Tibial nerve (tissue), 4 donors: ENCODE data around the gene ZFYVE28. TPM values are rescaled to one million over a fixed set of nuclear protein-coding genes. Genes with fewer than 3 reads are reported as not detected.

Experiments used
- DNase-seq, 2 donors: peaks; one replicate each; pipeline ENCODE4 v3.0.0-alpha.2; 2019; ENCODE audit warnings: low spot score in 2 of 2
- H3K27ac ChIP-seq, 4 donors: fragments of 200-600 bp; sonication (generic) in 3 of 4; one replicate each; pipeline ENCODE4 v1.5.1; 2017 to 2019; ENCODE audit warnings: mild to moderate bottlenecking in 1 of 4
- H3K27me3 ChIP-seq, 2 donors: fragments of 200-600 bp; sonication (generic) in 1 of 2; one replicate each; pipeline versions ENCODE4 v1.5.1 to v1.6.0; 2017 to 2019
- H3K36me3 ChIP-seq, 3 donors: fragments of 200-600 bp; sonication (generic); one replicate each; pipeline ENCODE4 v1.5.1; 2018 to 2019
- H3K4me1 ChIP-seq, 4 donors: fragments of 200-600 bp; sonication (generic) in 3 of 4; one replicate each; pipeline ENCODE4 v1.5.1; 2017 to 2019
- H3K4me3 ChIP-seq, 4 donors: fragments of 200-600 bp; sonication (generic) in 3 of 4; one replicate each; pipeline ENCODE4 v1.5.1; 2017 to 2019; ENCODE audit warnings: mild to moderate bottlenecking in 1 of 4, moderate library complexity in 1 of 4
- H3K9me3 ChIP-seq, 4 donors: fragments of 200-600 bp; sonication (generic) in 3 of 4; one replicate each; pipeline ENCODE4 v1.5.1; 2017 to 2019
- EP300 ChIP-seq, 2 donors: sonication (generic); formaldehyde crosslinking; IDR thresholded peaks; one replicate each; pipeline ENCODE4 v1.6.1; 2017; ENCODE audit warnings: antibody characterized with exemption in 2 of 2, mild to moderate bottlenecking in 1 of 2
- POLR2A ChIP-seq, 2 donors: fragments of 450-650 bp; IDR thresholded peaks; one replicate each; pipeline ENCODE4 v1.6.1; 2017; ENCODE audit warnings: antibody characterized with exemption in 2 of 2, mild to moderate bottlenecking in 2 of 2, moderate library complexity in 2 of 2
- WGBS, 2 donors: methylation state at CpG; one replicate each; pipeline ENCODE4 v1.1.5; 2018; 5-methylcytosine and 5-hydroxymethylcytosine counted together
- total RNA-seq, 4 donors: library from RNA; depleted of rRNA; stranded (reverse); fragments of >200 nt; gene quantifications; one replicate each; pipeline ENCODE4 v1.1.0, GENCODE V29; 2016
- TF ChIP-seq, protein P1 (sequence below), 5 experiments: fragments of 200-600 bp in 3 of 5; fragments of 450-650 bp in 2 of 5; sonication (generic) in 3 of 5; IDR thresholded peaks; one replicate each; pipeline ENCODE4 v1.5.1; 2016 to 2019; ENCODE audit warnings: antibody characterized with exemption in 5 of 5, mild to moderate bottlenecking in 3 of 5, moderate library complexity in 2 of 5

ZFYVE28 gene
- total RNA-seq, 4 donors from 2014 or later: 16.2 to 44.4 (median 26.5) TPM

DNA sequence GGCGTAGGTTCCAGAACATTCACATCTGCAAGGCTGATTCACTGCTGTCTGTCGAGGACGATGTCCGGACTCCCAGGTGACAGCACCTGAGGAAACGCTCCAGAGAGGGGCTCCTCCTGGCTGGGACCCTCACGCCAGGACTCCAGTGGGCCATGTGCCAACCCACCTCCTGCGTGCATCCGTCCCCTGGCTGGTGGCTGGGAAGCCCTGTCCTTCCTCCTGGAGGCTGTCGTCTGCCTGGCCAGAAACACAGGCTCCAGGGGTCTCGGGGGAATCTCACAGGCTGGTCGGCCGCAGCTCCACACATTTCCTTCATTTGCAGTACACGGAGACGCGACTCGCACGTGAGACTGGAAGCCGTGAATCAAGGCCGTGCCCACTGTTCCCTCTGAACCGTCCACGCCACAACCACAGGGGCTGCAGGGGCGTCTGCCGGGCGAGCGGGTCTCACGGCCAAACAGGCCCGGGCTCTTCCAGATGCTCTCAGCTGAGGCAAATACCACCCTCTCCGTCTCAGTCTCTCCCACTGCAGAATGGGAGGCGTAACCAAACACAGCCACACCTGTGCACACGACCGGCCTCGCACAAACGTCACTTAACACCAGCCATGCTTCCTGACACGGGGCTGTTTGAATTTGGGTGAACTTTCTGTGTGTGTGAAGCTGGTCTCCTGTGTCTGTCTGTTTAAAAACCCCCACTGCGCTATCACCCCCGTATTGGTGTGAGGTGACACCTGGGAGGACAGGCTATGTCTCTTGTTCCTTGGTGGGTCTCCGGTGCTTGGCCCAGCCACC lies 117.8 kb downstream of the ZFYVE28 start:
- 87 to 90% methylated on average over 31 to 37 of the region's 37 CpGs for WGBS, 2 donors
- H3K4me1 ChIP-seq: no peaks in the 10 kb centered on the region
- DNase-seq: no peak
- H3K9me3 ChIP-seq: peaks cover 0 to 11% (median 0%) of the 10 kb centered on the region in 4 donors
- no peaks in the 10 kb centered on the region for H3K27me3 ChIP-seq
- no peak overlapping the region for H3K4me3 ChIP-seq
- no peak for TF ChIP-seq POLR2A (IDR thresholded peaks at IDR 0.05)
- no peak for TF ChIP-seq EP300 (IDR thresholded peaks at IDR 0.05)
- TF ChIP-seq, protein P1, sequence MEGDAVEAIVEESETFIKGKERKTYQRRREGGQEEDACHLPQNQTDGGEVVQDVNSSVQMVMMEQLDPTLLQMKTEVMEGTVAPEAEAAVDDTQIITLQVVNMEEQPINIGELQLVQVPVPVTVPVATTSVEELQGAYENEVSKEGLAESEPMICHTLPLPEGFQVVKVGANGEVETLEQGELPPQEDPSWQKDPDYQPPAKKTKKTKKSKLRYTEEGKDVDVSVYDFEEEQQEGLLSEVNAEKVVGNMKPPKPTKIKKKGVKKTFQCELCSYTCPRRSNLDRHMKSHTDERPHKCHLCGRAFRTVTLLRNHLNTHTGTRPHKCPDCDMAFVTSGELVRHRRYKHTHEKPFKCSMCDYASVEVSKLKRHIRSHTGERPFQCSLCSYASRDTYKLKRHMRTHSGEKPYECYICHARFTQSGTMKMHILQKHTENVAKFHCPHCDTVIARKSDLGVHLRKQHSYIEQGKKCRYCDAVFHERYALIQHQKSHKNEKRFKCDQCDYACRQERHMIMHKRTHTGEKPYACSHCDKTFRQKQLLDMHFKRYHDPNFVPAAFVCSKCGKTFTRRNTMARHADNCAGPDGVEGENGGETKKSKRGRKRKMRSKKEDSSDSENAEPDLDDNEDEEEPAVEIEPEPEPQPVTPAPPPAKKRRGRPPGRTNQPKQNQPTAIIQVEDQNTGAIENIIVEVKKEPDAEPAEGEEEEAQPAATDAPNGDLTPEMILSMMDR (IDR thresholded peaks at IDR 0.05): no peak
- H3K27ac ChIP-seq: no peak overlapping the region
- H3K36me3 ChIP-seq: peaks cover 0 to 57% (median 0%) of the 10 kb centered on the region in 3 donors

DNA sequence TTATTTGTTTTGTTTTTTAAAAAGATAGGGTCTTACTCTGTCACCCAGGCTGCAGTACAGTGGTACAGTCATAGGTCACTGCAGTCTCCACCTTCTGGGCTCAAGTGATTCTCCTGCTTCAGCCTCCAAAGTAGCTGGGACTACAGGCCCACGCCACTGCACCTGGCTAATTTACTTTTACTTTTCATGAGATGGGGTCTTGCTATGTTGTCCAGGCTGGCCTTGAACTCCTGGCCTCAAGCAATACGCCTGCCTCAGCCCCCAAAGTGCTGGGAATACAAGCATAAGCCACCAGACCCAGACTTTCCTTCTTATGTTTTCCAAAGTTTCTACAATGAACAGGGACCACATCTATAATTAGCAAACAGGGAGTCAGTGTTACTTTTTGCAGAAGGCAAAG lies 118.7 kb downstream of the ZFYVE28 start:
- no peaks in the 10 kb centered on the region for H3K27me3 ChIP-seq
- no peak for DNase-seq
- no peak overlapping the region for H3K4me3 ChIP-seq
- no peaks in the 10 kb centered on the region for H3K4me1 ChIP-seq
- TF ChIP-seq POLR2A (IDR thresholded peaks at IDR 0.05) (no peak), EP300 (IDR thresholded peaks at IDR 0.05) (no peak)
- TF ChIP-seq, protein P1 (IDR thresholded peaks at IDR 0.05): no peak
- H3K27ac ChIP-seq: no peak overlapping the region
- peaks cover 0 to 11% (median 0%) of the 10 kb centered on the region in 4 donors for H3K9me3 ChIP-seq
- H3K36me3 ChIP-seq: peaks cover 0 to 49% (median 0%) of the 10 kb centered on the region in 3 donors
- WGBS, 2 donors: 93 to 94% methylated on average over 2 of the region's 2 CpGs

DNA sequence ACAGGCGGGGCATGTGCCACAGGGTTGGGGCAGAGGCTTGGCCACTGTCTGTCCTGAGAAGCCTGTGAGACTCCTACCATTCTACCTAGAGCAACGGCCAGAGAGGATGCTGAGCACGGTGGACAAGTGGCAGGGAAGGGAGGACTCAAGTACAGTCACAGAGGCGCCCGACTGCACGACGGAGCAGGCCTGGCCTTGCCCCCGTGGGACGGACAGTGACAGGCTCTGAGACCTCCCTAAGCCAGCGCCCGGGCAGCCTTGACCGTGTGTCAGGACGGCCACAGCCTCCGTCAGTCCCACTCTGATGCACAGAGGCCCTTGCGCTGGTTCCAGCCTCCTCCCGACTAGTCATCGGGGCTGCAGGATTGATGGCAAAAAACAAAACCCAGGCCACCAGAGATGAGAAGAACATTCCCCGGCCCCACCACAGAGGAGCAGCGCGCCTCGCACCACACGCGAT lies 119.9 kb downstream of the ZFYVE28 start:
- H3K36me3 ChIP-seq: peaks cover 0 to 36% (median 0%) of the 10 kb centered on the region in 3 donors
- H3K4me1 ChIP-seq: no peaks in the 10 kb centered on the region
- DNase-seq: no peak
- H3K9me3 ChIP-seq: peaks cover 0 to 11% (median 0%) of the 10 kb centered on the region in 4 donors
- 71 to 85% methylated on average over 15 to 23 of the region's 23 CpGs for WGBS, 2 donors
- H3K27ac ChIP-seq: no peak overlapping the region
- H3K4me3 ChIP-seq: no peak overlapping the region
- H3K27me3 ChIP-seq: no peaks in the 10 kb centered on the region
- TF ChIP-seq, protein P1 (IDR thresholded peaks at IDR 0.05): no peak
- TF ChIP-seq POLR2A (IDR thresholded peaks at IDR 0.05) (no peak), EP300 (IDR thresholded peaks at IDR 0.05) (no peak)

DNA sequence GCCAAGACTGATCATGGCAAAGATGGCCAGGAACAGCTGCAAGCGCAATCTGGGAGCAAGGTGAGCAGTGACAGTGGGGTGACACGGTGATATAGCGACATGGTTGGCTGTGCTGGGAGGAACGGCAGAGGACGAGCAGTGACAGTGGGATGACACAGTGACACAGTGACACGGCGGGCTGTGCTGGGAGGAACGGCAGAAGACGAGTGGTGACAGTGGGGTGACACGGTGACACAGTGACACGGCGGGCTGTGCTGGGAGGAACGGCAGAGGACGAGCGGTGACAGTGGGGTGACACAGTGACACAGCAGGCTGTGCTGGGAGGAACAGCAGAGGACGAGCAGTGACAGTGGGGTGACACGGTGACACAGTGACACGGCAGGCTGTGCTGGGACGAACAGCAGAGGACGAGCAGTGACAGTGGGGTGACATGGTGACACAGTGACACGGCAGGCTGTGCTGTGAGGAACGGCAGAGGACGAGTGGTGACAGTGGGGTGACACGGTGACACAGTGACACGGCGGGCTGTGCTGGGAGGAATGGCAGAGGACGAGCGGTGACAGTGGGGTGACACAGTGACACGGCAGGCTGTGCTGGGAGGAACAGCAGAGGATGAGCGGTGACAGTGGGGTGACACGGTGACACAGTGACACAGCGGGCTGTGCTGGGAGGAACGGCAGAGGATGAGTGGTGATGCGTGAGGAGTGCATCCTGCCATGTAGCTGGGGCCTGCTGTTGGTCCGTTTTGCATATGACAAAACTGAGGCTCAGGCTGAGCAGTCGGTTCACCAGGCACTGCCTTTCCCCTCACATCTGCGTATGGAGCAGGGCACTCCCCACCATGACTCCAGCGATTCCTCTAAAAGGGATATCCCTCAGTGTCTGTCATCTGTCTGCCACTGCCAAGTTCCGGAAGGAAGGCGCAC lies 120.6 kb downstream of the ZFYVE28 start:
- Histone ChIP-seq H3K9me3 (peaks cover 0 to 8% (median 0%) of the 10 kb centered on the region in 4 donors), H3K27ac (no peak overlapping the region), H3K36me3 (peaks cover 0 to 30% (median 0%) of the 10 kb centered on the region in 3 donors), H3K4me1 (peaks cover 0 to under 1% (median 0%) of the 10 kb centered on the region in 4 donors), H3K27me3 (no peaks in the 10 kb centered on the region), H3K4me3 (no peak overlapping the region)
- TF ChIP-seq POLR2A (IDR thresholded peaks at IDR 0.05) (no peak), EP300 (IDR thresholded peaks at IDR 0.05) (no peak)
- TF ChIP-seq, protein P1 (IDR thresholded peaks at IDR 0.05): no peak
- WGBS, 2 donors: 84 to 87% methylated on average over 40 of the region's 40 CpGs
- no peak for DNase-seq
